Pons (tissue), 1 donor: Measurements from ENCODE around the gene ANKRD33B.
"Not testable (repeated sequence)": the region's sequence is repeated elsewhere in the genome, so short reads cannot be mapped to it uniquely, and the experiment has no call there.

Source experiments
- DNase-seq: peaks from one replicate; pipeline ENCODE4 v3.0.0-alpha.2; 2016; ENCODE audit warnings: low spot score

ANKRD33B gene

DNA sequence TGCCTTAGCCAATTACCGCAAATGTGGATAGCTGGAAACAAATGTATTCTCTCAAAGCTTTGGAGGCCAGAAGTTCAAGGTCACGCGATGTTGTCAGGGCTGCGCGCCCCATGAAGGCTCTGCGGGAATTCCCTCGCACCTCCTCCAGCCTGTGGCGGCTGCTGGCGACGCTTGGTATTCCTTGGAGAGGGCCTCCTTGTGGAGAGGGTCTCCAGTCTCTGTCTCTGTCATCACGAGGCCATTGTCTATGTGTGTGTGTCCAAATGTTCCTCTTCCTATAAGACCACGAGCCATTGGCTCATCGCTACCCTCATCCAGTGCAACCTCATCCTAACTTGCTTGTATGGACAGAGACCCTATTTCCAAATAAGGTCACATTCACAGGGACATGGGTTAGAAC, 97.5 kb downstream of the ANKRD33B start:
- DNase-seq: no peak

DNA sequence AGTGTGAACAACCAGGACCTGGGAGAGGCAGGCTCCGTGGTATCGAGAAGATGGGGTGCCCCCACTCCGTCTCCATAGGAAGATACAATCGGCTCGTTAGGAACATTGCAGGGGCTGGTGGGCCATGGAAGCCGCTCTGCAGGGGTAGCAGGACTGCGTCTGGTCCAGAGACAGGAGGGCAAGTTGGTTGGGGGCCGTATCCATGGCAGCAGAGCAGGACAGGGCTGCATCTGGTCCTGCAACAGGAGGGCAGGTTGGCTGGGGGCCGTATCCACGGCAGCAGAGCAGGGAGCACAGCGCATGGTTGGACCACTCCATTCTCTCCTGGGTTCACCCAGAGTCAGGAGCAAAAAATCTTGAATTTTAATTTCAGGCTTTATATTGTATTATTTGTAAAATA, 98.2 kb downstream of the ANKRD33B start:
- DNase-seq: no peak

DNA sequence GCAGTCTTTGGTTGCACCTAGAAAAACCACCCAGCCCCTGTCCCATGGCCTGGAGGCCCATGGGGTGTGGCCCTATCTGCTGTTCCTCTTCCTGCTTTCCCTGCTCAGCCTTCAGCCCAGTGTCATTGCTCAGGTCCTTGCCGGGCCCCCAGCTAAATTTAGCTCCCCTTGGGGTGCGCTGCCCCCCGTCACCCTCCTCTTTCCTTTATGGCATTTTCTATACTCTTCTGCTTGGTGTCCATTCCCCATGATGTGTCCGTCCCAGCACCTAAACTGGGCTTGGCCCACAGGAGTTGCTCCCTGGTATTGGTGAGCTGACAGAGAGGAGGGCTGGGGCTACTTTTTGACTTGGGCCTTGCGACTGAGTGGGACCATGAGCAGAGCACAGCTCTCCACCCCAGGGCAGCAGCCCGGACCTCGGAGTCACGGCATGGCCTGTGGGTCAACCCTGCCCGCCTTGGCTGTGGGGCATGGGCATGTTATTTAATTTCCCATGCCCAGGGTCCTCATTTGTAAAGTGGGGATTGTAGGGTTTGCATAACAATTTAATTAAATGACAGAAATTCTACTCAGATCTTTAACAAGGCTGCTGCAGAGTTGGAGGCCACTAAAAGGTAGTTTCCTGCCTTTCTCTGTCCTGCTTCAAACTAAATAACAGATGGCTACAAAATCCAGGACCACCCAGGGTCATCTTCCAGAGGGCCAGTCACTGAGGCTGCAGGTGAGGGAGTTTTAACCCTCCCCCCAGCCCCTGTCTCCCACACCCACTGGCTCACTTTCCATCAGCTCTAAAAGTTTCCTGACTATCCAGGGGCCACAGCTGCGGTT, 99.0 kb downstream of the ANKRD33B start:
- DNase-seq: no peak

DNA sequence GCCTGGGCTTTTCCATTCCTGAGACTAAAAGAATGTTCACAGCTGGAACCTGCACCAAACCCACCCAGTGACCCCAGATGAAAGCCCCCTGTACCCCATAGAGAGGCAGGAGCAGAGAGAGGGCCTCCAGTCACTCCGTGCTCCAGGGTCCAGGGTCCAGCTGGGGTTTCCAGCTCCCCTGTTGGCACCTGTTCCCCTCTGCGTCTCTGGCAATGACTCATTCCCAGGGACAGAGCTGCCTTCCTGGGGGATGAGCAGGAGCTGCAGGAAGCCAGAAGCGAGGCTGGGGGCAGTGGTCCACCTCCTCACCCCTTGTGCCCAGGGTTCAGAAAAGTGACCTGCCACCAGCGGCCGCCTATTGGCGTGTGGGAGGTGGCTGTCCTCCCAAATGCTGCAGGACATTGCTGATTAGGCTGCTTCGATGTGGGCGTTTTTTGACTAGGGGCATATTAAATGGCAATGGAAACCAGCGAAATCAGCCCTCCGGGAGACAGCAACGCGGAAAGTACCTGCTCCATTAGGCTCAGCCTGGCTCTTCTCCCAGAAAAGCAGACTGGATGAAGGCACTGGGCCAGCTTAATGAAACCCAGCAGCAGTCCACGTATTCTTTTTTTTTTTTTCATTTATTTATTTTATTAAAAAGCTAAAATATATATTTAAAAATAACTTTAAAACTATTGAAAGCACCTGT, 99.8 kb downstream of the ANKRD33B start:
- DNase-seq: no peak

DNA sequence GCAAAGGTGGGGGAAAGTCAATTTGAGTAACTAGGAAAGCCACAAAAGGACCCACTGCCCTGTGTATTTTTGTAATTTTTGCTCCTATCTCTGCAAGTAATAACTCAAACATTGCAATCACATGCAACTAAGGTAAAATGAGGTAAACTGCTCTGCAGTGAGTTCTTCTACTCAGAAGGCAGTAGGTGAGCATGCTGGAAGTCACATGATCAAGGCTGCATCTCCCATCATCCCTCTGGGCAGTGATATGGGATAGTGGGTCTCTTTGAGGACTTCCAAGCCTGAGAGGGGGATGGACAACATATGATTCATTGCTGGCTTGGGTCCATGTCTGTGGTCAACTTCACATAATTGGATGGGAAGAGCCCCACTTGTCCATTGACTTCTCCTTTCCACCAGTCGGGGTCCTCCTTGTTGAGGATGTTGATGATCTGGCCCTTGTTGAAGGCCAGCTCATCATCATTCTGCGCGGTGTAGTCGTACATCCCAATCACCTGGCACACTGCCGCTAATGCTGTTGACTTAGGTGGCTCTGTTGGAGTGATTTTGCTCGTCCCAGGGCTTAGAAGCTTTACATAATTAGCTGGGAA, 100.4 kb downstream of the ANKRD33B start:
- not testable (repeated sequence) for DNase-seq

DNA sequence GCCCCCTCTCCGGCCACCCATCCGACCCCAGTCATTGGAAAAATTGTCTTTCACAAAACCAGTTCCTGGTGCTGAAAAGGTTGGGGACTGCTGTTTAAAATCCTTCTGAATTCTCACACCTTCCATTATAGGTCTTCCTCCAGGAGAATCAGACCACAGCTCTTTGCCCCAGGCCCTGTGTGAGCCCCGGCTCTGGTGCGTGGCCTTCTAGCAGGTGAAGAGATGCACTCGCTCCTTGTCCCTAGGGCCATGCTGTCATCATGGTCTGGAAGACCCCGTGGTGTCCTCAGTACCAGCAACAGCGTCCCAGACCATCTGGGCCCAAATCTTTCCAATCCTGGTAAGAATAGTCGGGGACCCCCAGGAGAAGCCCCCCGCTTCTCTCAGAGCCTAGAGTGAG, 101.9 kb downstream of the ANKRD33B start:
- DNase-seq: no peak

DNA sequence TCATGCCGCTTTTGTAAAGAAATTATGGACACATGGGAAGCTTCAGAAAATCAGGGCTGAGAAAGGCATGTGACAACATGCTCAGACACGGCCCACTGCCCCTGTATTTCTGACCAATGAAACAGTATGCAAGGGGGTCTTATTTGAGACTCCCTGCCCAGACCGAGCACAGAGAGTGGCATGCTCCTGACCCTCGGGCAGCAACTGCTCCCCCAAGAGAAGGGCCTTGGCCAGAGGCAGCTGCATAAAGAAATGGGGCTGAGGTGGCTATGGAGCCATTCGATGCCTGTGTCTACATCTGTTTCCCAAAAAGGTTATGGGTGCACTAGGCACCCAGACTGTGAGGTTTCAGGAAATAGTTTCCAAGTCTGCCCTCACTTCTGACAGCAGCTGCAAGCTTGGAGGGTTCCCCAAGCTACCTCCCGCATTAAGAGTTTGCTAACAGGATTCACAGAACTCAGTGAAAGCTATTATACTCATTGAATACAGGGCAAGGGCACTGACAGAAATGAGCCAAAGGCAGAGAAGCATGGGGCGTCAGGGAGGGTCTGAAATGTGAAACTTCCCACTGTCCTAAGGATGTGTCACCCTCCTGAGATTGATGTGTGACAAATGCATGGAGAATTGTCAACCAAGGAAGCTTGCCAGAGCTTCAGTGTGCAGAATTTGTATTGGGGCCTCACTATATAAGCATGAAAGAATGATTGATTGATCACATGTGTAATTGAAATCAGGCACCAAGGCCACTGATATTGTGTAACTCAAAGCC, 102.8 kb downstream of the ANKRD33B start:
- no peak for DNase-seq

DNA sequence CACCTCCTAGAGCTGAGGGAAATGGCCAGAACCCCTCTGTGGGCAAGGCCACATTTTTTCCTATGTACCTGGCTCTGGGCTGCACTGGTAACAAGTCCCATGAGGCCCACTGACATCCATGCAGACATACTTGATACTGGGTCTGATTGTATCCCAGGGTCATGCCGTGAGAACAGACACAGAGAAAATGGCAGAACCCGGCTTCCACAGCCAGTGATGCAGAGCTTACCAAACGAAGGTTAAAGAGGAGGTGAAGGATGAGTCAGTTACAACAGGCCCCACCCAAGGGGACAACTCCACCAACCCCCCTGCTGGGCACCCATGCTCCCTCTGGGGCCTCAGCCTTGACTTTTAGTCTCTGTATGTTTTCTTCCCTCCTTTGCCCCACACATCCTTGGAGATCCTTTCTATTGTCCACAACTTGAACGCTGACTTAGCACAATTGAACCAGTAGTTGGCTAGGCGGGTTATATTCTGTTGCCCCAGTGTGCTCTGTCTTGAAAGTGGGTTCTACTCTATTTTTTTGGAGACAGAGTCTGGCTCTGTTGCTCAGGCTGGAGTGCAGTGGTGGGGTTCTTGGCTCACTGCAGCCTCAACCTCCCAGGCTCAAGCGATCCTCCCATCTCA, 103.7 kb downstream of the ANKRD33B start:
- DNase-seq: no peak

DNA sequence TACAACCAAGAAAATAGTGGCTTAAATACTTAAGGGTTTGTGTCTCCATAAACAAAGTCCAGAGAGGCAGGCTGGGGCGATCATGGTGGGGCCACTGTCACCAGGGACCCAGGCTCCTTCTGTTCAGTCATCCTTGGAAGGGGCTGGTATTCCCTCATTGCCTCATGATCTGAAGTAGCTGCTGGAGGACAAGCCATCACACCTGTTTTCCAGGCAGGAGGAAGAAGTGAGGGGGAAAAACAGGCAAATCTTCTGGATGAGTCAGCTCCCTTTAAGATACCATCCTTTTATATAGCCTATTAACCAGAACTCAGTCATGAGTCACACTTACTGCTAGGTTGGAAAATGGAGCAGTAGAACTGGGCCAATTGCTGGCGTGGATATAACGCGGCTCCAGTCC, 104.8 kb downstream of the ANKRD33B start:
- DNase-seq: no peak

DNA sequence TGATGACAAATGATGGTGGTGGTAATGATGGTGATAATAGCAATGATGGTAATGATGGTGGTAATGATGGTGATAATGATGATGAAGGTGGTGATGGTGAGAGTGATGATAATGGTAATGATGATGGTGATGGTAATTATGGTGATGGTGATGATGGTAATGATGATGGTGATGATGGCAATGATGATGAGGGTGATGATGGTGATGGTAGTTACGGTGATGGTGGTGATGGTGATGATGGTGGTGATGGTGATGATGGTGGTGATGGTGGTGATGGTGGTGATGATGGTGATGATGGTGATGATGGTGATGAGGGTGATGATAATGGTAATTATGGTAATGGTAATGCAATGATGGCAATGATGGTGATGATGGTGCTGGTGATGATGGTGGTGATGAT, 106.1 kb downstream of the ANKRD33B start:
- no peak for DNase-seq

DNA sequence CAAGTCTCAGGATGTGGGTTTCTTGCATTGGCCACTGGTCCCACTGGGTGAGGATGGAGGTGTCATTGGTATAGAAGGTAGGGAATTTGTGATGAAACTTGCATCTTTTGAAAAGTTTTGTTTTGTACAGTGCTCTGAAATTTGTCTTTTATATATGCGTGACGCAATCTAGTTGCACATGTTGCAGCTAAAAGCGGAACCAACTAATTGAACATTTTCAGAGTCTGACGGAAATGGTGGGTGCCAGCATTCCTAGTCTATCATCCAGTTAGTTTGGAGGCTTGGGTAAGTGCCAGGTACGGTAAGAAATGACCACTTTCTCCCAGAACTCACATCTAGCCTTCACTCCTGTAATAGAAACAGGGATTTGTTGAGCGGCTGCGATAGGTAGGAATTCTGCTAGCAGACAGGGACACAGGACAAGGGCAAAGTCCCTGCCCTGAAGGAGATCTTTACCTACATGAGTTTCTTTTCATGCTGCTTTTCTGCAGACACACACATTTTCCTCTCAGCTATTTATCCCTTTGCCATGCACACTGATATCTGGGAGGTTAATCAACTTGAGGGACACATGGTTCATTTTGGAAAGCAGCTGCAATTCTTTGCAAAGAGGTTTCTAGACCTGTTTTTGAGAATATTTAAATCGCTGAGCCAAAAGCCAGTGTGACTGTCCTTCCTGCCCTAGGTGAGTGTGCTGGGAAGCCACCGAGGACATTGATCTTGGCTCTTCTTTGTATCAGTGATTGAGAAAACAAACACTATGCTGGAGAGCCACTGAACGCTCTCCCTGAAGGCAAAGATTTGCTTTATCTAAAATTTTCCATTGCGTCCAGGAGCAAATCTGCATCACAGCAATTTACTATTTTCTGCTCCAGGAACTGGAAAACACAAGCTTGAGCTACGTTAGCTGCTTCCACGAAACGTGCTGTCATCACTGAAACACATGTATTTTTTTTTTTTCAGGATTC, 107.5 kb downstream of the ANKRD33B start:
- no peak for DNase-seq

DNA sequence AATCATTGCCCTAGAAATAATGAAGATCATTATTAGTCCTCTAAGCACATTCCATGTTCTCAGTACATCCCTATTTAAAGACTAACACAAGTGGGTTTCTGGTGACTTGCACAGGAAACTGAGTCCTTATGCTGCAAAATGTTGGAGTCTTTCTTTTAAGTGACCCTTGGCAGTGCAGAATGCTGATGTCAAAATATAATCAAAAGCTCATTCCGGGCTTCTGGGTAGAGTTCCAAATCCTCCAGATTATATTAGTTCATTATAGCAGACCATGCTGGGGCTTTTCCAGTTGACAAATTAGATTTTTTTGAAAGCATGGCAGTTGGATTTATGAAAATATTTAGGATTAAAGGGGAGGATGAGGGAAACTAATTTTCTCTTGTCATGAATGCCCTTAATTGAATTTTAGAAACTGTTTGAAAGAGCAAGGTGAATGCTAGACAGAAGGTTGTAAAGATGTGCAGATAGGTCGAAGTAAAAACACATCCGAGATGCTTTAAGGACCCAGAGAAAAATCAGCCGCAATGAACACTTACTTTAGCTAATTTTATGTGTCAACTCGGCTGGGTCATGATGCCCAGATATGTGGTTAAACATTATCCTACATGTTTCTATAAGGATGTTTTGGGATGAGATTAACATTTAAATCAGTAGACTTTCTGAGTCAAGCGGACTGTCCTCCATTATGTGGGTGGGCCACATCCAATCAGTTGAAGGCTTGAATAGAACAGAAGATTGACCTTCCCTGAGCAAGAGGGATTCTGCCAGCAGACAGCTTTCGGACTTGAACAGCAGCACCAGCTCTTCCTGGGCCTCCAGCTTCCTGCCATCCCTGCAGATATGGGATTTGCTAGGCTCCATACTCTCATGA, 108.5 kb downstream of the ANKRD33B start:
- no peak for DNase-seq

DNA sequence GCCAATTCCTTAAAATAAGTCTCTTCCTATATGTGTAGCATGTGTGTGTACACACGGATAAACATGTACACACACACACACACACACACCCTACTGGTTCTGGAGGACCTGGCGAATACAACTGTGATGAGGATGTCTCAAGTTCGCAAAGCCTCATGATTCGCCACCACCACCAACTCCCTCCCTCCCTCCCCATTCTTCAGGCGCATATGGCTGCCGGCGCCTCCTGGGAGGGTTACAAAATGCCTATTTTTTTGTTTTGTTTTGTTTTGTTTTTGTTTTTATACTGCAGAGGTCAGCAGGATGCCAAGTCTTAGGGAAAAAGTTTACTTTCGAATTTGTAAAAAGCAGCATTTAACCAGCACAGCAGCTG, 109.1 kb downstream of the ANKRD33B start:
- DNase-seq: no peak

DNA sequence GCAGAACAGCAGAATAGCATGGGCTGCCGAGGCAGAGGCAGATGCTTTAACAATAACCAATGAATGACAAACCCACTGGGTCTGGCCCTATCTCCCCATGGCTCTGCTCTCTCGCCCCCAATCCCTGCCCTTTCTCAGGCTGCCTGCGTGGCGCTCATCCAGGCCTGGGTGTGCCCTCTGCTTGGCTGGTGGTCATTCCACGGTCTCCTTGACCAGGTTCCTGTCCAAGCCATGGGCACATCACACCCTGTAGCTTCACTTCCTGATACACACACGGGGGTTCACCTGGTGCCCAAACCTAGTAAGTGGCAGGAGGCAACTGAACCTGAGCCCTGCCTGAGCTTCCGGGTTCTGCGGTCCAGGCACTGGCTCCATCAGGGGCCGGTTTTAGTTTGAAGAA, 109.5 kb downstream of the ANKRD33B start:
- no peak for DNase-seq

DNA sequence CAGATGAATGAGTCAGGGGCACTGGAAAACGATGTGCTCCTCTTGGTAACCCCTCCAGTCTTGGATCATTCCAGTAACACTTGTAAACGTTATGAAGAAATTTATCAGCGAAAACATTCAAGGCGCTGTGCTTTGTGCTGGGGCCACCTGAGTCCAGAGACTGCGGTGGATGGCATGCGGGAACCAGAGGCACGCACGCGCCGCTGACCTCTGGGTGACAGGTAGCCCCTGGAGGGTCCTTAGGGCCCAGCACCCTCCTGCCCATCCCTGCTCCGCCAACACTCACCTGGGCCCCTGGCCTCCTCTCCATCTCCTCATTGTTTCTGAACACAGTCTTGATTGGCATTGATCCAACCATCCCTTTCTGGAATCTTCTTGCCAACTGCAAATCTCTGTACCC, 110.2 kb downstream of the ANKRD33B start:
- no peak for DNase-seq

DNA sequence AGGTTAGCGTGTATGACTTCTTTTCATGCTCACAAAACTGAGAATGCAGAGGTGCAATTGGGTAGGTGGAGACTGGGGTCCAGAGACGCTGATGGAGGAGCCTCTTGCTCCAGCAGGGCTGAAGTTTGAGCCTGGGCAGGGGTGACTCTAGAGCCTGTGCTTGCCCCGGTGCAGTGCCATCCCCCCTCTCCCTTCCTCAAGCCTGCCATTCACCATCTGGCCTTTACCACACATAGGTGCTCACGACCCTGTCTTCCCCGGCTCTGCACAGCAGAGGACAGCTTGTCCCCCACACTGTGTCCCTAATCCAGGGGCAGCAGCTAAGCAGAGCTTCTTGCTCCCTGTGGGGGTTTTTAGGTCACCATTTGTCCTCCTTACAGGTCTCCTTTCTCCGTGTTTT, 110.7 kb downstream of the ANKRD33B start:
- no peak for DNase-seq

DNA sequence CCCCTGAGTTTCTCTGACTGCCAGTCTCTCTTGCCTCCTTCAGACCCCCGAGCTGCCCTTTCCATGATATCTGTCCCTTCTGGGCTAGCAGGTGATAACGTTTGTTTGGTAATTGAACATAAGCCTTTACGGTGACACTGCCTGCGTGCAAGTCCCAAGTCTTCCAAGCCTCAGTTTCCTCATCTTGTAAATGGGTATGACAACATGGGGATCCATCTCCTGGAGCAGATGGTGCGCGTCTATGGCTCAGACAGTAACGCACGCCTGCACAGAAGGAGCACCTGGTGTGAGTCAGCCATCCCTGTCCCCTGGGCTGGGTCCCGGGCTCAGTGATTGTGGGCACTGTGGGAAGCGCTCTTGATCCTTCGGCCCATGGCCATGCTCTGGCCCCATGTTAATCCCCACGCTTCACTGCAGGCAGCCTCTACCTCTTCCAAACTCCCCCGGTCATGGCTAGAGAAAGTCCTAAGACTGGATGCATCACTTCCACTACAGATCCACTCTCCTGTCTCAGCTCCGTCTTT, 111.4 kb downstream of the ANKRD33B start:
- no peak for DNase-seq

DNA sequence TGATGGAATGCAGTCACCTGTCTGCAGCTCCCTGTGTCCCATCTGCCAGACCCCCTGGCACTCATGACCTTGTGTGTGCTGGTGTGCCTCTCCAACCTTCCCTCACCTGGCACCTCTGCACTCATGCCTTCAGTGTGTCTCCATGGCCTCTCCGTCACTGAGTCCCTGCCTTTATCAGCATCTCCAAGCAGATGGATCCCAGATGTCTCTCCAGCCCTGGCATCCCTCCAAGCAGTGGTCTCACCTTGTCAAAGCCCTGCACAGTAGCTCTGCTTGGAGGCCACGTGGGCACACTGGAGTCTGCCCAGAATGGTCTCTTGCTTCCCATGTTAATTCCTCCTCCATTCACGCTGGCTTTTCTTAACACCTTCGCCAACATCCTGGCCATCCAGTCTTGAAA, 112.4 kb downstream of the ANKRD33B start:
- DNase-seq: no peak

DNA sequence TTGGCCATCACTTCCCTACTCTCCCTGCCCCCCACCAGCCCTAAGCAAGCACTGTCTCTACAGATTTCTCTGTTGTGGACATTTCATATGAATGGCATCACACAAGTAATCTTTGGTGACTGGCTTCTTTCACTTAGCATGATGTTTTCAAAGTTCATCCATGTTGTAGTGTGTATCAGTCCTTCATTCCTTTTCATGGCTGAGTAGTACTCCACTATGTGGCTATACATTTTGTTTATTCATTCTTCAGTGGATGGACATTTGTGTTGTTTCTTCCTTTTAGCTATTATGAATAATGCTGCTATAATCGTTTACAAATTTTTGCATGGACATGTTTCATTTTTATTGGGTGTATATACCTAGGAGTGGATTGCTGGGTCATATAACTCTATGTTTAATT, 113.1 kb downstream of the ANKRD33B start:
- DNase-seq: no peak

DNA sequence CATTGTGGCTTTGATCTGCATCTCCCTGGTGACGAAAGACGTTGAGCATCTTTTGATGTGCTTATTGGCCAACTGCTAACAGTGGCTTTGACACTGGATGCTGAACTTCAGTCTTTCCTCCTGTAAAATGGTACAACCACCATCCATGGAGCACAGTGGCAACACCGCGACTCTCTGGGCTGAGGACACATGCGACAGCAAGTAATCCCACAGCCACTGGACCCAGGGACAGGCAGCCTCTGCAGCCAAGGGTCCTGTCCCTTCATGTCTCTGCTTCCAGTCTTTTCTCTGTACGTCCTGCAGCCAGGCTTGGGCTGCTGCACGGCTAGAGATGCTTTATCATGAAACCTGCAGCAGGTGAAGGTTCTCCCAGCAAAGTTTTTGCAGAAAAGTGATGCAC, 113.7 kb downstream of the ANKRD33B start:
- DNase-seq: no peak
